Measurements from ENCODE around the gene HDAC4.

The HDAC4 gene

DNA sequence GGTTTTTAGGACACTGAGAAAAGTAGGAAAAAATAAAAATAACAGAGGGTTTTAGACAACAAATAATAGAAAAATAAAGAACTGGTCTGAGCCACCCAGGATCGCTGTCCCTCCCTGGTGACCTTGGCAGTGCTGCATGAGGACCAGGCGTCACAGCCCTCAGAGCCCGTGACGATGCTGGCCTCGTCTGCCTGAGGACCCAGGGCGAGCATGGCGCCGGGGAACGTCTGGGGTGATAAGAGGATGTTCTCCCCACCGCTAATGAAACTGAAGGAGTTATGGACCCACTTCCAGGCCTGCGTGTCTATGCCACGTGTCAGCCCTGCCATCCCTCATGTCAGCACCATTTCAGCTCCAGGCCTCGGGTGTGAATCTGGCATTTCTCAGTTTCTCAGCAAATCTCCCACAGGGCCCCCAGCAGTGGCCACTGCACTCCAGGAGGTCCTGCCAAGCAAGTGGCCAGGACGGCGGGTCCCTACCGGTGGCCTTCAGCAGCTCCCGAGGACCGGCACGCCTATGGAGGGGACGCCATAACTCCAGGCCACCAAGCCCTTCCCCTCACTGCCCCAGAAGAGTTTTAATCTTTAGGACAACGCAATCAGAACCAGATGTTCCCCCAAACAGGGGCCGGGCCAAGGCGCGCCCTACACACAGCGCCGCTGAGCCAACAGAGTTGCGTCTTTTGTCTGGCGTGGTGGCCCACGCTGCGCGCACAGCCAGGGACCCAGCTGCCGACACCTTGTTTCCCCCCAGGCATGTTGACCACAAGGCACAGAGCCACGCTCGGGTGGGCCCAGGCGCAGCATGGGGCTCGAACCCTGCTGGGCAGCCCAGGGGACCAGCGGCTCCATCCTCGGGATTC is 373.2 kb downstream of the HDAC4 start:
- no peak for DNase-seq

DNA sequence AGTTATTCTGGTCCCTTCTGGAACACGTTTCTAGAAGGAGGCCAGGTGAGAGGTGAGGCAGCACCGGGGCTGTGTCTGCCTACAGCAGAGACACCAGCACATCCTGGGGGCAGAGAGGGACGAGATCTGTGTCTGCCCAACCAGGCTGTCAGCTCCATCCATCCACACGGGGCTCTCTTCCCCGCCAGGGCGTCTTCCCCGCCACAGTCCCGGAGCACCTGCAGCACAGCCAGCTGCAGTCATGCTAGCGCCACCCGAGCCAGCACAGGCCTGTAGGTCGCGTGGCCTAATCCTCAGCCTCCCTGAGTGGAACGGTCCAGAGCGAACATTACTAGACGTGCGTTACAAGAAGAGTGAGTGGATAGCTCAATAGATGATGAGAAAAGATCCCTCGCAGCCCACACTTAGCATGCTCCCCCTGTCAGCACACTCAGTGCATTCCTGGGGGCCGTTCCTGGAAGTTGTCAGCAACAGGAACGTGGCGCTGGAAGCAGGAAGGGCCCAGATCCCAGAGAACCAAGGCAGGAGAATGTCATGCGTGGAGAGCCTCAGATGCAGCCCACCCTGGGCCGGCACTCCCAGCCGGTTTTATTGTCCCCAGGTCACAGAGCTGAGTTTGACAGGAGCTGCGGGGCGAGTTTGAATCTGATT is 374.0 kb downstream of the HDAC4 start:
- no peak for DNase-seq

DNA sequence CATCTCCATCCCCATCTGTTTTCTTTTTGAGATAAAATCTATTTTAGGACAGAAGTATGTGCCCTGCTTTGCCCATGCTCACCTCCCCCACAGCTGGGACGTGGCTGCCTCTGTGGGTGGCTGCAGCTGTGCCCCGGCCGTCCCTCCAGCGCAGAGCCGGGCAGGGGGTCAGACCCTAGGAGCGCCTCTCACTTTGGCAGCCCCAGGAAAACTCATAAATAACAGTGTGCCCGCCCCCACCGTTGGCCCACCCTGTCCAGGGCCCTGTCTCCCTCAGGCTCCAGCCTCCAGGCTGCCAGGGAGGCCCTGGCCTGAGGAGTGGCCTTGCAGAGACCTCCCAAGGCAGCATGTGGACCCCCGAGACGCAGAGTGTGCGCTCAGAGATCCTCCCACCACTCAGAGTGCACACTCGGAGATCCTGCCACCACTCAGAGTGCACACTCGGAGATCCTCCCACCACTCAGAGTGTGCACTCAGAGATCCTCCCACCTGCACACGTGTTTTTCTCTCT is 374.8 kb downstream of the HDAC4 start:
- no peak for DNase-seq

DNA sequence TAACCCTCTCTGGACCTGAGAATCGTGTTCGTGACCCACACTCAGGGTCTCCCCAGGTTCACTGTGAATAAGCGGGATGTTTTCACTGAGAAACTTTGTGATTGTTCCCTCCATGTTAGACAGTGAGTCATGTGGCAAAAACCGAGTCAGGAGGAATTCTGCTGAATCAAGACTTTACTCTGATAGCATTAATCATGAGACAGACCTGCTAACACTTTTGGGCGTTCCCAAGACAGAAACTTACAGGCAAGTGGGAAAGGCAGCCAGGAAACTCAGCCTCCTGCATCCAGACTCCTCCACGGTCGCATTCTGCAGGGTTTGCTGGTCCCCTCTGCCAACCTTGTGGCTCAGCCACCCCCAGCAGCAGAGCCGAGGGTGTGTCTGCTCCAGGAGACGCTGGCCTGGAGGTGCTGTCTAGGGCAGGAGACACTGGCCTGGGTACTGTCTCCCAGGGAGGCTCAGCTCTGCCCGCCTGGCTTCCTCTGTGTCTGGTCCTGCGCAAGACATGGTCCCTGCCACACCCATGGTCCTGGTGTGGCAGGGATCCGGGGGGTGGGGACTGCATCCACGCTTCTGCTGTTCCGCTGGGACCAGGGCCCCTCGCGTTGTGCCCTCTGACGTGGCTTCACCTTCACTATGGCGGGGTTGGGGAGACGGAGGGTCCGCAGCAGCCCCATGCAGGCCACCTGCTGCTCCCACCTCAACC is 375.6 kb downstream of the HDAC4 start:
- DNase-seq, result no peak

DNA sequence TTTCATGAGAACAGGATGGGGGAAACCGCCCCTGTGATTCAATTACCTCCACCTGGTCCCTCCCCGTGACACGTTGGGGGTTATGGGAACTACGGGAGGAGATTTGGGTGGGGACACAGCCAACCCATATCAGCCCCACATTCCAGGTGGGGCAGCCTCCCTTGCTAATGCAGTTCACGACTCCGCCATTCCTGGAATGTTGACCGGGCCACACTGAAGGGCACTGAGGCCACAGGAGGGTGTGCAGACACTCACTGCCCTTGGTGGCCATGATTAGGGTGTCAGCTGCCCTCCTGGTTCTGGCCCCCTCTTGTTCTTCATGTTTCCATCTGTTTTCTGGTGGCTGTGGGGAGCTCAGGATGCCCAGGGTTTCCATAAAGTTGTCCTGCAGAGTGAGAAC is 376.6 kb downstream of the HDAC4 start:
- DNase-seq, result no peak

DNA sequence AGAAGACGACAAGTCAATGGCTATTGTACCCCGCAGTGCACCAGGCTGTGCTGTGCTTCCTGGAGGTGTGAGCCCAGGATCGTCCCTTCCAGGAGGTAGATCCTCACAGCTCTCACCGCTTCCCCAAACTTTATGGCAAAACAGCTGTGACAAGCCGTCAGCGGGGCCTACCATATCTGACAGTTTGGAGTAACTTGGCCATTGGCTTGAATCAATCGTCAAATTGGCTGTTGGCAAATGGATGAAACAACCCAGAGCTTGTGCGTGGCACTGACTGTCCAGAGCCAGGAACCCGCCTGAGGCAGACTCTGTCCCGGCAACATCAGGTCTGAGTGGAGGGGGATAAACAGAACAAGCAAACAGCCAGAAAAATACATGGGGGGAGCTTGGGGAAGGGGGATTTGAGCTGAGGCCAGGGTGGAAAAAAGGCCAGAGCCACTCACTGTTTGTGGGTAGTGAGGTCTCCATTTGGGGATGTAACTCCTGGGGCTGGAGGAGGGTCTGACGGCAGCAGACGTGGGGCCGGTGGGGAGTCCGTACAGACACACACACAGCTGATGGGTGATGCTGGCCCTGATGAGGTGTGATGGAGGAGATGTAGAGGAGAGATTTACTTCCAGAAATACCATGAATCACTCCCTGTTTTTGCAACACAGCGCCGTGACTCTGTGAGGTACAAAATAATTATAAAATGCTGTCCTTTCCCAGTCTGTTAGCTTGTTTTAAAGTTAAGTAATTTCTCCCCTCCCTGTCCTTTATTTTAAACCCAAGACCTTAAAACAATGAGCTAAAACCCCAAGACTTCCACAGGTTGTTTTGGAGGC is 378.2 kb downstream of the HDAC4 start:
- DNase-seq, result no peak

DNA sequence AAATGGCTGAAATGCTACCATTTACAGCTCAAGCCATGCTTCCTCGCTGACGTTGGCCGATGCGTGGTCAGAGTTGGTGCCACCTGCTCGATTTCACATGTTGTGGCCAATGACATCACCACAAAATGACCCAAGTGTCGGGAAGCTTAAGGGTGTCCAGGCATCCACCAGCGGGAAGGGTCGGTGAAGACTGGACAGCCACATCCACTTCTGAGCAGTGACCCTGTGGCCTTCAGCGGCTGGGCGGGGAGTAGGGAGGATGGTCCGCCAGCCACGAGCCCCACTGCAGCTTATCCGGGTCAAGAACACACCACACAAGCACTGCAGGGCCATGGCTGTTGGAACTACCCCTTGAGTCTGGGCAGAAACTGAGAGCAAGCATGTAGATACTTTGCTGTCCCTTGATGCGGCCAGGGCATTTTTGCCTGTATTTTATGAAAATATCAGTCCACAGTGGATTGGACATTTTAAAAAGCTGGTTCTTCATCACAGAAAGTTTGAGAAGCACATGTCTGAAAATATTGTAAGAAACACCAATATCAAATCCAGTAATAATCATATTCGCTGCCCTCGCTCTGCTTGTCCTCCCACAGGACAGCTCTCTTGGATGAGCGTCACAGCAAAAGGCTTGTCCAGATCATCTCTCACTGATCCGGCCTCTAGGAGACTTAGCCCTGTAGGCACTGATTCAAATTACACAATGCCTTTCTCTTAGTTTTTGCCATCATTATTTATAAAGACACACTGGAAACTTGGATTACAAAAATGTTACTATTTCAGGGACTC is 379.0 kb downstream of the HDAC4 start:
- DNase-seq, result no peak

DNA sequence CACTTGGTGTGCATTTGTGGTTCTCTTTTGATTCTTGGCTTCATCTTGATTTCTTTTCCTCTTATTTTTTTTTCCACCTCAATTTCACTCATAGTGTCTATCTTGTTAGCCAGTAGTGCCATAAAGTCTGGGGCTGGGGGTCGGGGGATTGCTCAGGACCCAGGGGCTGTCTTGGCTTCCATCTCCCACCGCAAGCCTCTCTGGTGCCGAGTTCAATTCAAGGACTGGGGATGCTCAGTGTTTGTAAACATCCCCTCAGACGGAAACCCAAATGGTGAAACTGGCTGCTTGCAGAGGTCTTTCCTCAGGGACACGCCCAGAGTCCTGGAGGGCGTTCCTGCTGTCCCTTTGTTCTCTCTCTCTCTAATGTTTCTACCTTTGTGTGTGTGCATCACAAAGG is 379.6 kb downstream of the HDAC4 start:
- no peak for DNase-seq

DNA sequence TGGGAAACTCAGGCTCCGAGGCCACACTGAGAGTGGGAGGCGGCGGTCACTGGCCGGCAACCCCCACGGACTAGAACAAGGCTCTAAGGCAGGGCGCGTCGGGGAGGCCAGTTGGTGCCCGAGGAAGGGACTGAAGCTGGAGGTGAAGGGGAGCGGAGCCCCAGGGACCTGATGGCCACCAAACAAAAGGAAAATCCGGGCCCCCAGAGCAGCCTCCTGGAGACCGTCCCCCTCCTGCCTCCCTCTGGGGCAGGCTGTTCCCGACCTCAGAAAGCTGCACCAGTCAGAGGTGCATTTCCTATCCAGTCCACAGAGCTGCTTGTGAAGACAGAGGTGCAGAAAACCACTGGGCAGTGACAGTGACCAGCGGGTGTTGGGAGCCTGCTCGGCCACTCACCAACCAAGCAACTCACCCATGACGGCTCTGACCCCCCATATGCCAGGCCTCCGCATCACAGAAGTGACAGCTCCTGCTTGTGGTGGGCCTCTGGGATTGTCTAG is 380.2 kb downstream of the HDAC4 start:
- no peak for DNase-seq

DNA sequence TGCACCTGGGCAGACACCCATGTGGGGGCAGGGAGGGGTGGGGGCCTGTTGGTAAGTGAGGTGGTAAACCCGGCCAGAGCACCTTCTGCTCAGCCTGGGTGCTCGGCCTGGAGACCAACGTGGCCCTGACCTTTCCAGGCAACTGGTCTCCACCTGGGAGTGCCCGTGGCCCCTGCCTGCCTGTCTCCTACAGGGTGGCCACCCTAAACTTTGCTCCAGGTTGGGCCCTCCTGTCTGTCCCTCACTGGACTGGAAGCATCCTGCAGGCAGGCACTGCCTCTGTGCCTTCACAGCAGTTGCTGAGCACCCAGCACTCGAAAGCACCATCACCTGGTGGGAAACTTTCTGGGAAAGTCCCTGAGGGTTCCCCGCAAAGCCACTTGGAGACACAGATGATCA is 381.6 kb downstream of the HDAC4 start:
- no peak for DNase-seq

DNA sequence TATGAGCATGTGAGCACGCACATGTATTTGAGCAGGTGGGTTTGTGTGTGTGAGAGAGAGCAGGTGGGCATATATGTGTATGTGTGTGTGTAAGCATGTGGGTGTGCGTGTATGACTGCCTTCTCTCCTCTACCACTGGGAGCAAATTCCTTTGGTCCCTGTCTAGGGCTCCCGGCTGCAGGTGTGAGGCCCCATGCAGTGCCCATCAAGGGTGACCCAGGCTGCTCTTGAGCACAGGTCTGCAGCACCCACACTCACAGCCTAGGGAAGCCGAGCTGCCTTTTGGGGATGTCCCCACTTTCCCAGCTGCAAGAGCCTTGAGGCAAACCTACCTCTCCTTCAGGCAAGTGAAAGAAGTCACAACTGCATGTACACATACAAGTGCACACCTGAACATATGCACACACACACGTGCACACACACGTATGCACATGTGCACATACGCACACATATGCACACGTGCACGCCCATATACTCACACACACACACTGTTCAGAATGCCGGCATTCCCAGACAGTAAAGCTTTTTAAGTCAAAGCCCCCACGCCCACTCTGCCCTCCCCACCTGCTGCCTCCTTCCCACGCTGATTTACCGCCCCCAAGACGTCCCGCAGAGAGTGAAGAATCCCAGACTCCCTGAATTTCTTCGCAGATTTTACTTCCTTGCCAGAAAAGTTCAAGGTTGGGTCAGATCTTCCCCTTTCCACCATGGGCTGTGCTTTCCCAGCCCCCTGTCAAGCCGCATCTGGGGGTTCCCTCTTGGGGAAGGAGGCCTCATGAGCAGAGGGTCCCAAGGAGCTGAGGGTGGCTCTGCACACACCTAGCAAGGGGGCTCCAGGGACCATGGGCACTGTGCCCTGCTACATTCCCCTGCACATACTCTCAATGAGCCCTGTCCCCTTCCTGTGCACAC is 382.3 kb downstream of the HDAC4 start:
- no peak for DNase-seq

DNA sequence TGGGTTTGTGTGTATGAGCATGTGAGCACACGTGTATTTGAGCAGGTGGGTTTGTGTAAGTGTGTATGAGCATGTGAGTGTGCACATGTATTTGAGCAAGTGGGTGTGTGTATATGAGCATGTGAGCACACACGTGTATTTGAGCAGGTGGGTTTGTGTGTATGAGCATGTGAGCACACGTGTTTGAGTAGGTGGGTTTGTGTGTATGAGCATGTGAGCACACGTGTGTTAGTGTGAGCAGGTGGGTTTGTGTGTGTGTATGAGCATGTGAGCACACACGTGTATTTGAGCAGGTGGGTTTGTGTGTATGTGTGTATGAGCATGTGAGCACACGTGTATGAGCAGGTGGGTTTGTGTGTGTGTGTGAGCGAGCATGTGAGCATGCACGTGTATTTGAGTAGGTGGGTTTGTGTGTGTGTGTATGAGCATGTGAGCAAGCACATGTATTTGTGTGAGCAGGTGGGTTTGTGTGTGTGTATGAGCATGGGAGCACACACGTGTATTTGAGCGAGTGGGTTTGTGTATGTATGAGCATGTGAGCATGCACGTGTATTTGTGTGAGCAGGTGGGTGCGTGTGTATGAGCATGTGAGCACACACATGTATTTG is 383.2 kb downstream of the HDAC4 start:
- DNase-seq, result no peak

DNA sequence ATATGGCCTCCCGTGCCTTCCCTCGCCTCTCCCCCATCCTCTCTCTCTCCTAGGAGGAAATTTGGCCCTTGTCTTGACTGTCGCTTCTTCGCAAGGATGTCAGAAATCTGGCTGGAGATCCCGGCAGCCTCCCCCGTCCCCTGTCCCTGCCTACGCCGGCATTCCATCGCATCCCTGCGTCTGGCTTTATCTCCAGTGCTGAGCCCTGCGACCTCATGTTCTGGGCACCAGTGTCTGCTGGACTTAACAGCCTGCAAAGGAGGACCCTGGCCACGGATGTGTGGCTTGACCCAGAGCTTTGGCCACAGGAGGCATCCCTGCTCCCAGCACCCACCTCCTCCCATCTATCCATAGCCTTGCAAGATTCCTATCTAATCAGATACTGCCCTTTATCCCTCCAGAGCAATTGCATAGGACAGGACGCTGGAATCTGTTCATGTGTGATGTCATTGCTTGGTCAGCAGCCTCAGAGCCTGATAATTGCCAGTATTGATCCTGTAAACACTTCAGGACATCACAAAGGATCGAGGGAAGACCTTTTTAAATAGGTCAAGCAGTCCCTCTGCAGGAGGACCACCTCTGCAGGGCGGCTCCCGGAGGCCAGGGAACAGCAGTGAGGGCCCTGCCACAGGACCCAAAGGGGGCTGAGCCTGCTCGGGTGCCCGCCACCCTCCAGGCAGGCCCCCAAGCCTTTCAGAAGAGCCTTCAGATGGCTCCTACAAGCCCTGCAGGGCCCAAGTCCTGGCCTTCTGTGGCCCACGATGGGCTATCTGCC is 384.7 kb downstream of the HDAC4 start:
- DNase-seq, result no peak

DNA sequence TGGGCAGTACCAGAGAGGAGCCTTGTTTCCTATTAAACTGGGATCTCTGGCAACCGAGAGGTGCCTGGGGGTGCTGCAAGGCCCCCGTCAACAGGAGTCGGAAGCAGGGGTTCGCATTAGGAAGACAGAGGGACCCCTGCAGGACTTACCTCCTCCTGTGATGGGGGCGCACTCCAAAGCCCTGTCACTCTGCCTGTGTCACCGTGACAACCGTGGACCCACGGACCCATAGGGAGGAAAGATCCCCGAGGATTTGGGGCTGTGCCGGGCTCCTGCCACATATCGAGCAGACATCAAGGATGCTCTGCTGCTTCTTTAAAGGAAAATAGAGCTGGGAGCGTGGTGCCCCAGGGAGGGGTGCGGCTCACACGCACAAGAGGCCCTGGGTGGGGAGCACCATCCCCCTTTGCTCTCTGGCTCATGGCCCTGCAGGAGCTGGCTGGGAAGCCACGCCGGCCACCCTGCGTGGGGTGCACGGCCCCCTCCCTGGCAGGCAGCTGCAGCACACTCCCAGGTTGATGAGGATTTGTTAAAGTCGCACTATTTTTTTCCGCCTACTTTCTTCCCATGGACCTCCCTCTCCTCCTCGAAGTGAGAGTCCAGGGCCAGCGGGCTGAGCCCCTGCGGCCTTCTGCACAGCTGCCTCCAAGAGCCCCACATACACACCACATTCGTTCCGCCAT is 385.5 kb downstream of the HDAC4 start:
- DNase-seq, result no peak

DNA sequence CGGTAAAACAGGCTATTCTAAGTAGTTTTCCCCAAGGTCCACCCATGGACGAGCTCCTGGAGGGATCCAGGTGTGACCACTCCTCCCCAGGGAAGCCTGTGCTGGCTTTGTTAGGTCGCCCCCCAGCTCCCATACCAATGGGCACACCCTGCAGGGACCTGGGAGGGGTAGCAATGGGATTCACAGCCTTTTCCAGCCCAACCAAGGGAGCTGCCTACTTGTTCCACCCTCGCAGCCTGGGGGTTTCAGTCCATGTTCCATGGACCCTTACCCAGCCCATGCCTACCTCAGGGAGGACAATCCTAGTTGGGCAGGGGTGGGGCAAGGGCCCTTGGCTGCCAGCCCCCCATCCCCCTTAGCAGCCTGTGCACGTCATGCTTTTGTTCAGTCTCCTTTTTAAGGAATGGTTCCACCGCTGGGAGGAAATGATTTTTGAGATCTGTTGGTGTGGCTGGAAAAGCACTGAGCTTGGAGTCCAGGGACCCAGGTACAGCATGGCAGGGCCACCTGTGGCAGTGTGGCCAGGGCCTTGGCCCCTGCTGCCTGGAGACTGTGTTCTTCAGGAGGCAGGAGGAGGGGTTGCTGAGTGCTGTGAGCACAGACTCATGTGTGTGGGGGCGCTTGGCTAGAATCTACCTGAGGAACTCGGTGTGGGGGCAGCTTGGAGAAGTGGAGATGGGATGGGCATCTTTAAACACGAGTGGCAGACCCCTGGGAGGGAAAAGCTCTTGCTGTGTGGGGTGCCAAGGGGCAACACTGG is 386.2 kb downstream of the HDAC4 start:
- DNase-seq, result no peak

DNA sequence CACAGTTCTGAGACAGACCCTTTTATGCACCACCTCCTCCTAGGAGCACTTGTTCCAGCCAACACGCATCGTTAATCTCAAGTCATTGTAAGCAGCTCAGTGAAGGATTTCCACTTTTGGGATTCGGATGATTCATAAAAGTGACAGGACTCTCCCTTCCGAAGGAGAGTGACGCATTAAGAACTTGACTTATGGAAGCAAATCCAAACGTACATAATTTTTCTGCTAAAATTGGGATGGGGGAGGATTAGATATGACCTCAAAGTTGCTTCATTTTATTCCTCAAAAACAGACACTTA is 387.2 kb downstream of the HDAC4 start:
- no peak for DNase-seq

DNA sequence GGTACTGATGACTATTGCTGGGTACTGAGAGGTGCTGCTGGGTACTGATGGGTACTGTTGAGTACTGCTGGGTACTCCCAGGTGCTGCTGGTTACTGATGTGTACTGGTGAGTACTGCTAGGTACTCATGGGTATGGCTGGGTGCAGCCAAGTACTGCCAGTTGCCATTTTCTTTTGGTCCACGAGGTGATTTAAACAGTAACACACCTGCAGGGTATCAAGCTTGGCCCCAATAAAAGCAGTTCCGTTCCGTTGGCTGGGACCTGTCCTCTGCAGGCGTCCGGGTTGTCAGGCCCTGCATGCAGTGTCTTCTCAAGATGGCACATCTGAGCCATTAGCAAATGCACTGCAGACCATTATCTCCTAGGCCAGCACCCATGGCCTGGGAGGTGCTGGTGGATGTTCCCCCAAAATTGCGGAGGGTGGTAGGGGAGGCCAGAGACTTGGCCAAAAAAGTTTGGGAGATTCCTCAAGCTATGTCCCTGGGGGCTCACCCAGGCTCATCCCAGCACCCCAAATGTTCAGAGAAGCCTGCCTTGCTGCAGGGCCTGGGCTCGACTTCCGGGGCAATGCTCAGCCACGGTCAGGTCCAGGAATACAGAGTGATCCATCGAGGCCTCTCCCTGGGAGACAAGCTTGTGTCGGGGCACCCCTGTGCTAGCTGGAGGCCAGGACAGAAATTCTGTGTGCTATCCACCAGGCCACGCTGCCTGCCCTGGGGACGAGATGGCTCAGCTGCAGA is 387.7 kb downstream of the HDAC4 start:
- DNase-seq, result no peak

All from NCI-H510A treated with DMSO at 0.1 percent for 48 hours (cell line).